Coronary artery (tissue), 2 donors: ENCODE data around the gene TRAPPC2.

Source experiments
- DNase-seq: peaks from one replicate; pipeline ENCODE4 v3.0.0-alpha.2; 2017; ENCODE audit warnings: low spot score
- H3K27ac ChIP-seq, 2 donors: fragments of 200-600 bp; sonication (generic); one replicate each; pipeline ENCODE4 v1.5.1; 2016 to 2019
- H3K4me3 ChIP-seq: fragments of 200-600 bp; sonication (generic); 2 replicates; pipeline ENCODE4 v1.5.1; 2016; ENCODE audit warnings: mild to moderate bottlenecking, moderate library complexity
- TF ChIP-seq, protein P1 (sequence below): fragments of 200-600 bp; sonication (generic); IDR thresholded peaks from one replicate; pipeline ENCODE4 v1.5.1; 2019; ENCODE audit warnings: antibody characterized with exemption

TRAPPC2 gene

GRCh38 chrX:13716905-13717304 is 17.5 kb downstream of the TRAPPC2 start:
- Histone ChIP-seq H3K4me3 (no peak overlapping the region), H3K27ac (no peak overlapping the region)
- TF ChIP-seq, protein P1, sequence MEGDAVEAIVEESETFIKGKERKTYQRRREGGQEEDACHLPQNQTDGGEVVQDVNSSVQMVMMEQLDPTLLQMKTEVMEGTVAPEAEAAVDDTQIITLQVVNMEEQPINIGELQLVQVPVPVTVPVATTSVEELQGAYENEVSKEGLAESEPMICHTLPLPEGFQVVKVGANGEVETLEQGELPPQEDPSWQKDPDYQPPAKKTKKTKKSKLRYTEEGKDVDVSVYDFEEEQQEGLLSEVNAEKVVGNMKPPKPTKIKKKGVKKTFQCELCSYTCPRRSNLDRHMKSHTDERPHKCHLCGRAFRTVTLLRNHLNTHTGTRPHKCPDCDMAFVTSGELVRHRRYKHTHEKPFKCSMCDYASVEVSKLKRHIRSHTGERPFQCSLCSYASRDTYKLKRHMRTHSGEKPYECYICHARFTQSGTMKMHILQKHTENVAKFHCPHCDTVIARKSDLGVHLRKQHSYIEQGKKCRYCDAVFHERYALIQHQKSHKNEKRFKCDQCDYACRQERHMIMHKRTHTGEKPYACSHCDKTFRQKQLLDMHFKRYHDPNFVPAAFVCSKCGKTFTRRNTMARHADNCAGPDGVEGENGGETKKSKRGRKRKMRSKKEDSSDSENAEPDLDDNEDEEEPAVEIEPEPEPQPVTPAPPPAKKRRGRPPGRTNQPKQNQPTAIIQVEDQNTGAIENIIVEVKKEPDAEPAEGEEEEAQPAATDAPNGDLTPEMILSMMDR, result no peak
- DNase-seq, result no peak

DNA sequence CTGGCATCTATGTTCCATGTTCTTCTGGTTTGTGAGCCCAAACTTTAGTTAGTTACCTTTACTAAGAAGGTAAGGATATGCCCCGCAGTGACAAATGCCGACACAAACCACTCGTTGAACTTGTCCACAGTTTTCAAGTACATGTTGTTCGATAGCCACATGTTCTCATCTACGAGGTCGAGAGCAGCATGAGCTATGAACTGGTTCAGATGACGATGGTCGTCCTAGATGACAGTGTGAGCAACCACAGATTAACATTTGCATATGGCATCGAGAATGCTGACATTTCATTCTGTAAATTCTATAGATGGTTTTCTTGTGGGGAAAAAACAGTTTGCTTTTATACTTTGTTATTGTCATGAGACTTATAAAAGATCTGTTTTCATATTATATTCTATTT is 18.0 kb downstream of the TRAPPC2 start:
- TF ChIP-seq, protein P1, result no peak
- no peak for DNase-seq
- Histone ChIP-seq H3K27ac (no peak overlapping the region), H3K4me3 (no peak overlapping the region)

DNA sequence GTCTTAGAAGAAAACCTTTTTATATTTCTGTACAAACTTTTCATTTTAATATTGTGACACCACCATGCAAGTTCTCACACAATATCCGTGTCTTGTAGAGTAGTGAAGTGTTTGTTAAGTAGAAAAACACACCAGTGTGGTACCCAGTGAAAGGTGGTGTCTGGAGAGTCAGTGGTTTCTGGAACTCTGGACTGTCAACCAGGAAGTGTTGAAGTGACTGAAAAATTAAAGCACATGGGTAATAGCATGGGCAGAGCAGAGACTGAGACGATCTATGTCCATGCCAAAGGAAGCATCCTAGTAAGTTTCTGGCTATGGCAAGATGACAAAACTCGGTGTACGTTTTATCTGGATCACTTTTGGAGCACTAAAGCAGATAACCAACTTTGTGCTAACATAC is 23.3 kb downstream of the TRAPPC2 start:
- no peak overlapping the region for H3K27ac ChIP-seq
- DNase-seq, result no peak

GRCh38 chrX:13703589-13703988 is 30.8 kb downstream of the TRAPPC2 start:
- Histone ChIP-seq H3K27ac (no peak overlapping the region), H3K4me3 (no peak overlapping the region)

More for the DNA sequence above, 23.3 kb downstream of the TRAPPC2 start:
- H3K4me3 ChIP-seq, result no peak overlapping the region
- TF ChIP-seq, protein P1, result no peak

DNA sequence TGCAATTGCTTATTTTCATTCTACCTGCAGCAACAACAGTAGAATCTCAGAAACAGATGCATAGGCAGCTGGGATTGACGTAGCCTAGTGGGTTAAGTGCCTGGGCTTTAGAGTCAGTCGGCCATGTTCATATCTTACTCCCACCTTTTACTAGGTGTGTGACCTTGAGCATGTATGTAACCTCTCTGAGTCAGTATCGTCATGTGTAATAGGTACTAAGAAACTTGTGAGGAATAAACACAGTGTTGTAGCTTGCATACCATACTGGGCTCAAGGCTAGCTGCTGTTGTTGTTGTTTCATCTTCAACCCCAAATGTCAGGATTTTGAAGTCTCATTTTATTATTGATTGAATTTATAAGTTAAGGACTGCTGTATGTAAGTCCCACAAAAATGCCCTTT is 31.3 kb downstream of the TRAPPC2 start:
- Histone ChIP-seq H3K4me3 (no peak overlapping the region), H3K27ac (no peak overlapping the region)
- TF ChIP-seq, protein P1, result no peak
- no peak for DNase-seq

More at GRCh38 chrX:13703589-13703988, 30.8 kb downstream of the TRAPPC2 start:
- no peak for DNase-seq
- TF ChIP-seq, protein P1, result no peak

DNA sequence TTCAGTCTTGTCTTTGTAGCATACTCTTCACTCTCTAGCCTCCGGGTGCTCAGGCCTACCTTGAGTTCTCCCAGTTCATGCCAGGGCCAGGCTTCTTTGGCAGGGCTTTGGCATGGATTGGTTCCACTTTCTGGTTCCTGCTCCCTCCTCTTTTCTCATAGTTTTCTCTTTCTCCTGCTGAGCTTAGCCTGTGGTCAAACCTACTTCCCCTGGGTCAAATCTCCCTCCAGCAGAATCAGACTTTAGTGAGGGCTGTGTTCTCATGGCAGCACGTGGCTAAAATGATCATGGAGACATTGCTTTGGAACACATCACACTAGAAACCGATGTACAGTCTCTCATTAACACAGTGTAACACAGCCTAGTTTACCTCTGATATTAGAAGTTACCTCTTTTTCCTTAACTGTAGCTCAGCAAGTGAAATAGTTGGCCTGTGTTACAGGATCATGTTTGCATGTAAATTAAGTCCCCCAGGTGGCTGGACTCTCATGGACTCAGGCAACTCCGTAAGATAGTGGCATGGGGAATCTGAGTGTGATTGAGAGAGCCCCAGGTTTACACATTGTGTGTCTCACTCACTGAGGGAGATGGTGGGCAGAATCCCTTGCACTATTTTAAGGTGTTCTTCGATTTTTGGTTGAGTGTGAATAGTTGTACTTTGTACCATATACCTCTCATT is 32.2 kb downstream of the TRAPPC2 start:
- Histone ChIP-seq H3K4me3 (no peak overlapping the region), H3K27ac (no peak overlapping the region)
- TF ChIP-seq, protein P1, result no peak
- no peak for DNase-seq

DNA sequence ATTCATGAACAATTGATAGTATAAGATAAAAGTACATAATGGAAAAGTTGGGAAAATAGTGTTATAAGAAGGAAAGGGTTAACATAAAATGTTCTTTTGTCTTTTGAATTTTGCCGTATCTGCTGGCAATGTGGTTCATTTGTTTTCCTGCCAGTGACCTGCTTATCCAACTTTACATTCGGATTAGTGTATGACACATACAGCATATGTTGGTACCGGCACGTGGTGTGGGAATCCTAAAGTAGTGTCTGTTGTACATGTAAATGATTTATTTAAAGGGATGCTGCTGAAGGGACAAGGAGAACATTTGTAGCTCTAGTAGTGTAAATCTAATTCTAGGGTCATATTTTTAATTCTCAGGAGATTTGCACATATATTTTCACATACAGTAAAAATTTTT is 34.0 kb downstream of the TRAPPC2 start:
- Histone ChIP-seq H3K27ac (no peak overlapping the region), H3K4me3 (no peak overlapping the region)
- TF ChIP-seq, protein P1, result no peak
- DNase-seq, result no peak
